Liver (tissue), 9 donors: ENCODE results near the gene ICOSLG. TPM values are rescaled to one million over a fixed set of nuclear protein-coding genes. Genes with fewer than 3 reads are reported as not detected.
"Not testable (repeated sequence)": the region's sequence is repeated elsewhere in the genome, so short reads cannot be mapped to it uniquely, and the experiment has no call there.

Experiments
- DNase-seq: peaks from one replicate; pipeline ENCODE4 v3.0.0-alpha.2; 2017; ENCODE audit warnings: low spot score
- H3K27ac ChIP-seq, 2 donors: one replicate each; pipeline ENCODE4 v1.7.0; 2013; ENCODE audit warnings: inconsistent platforms in 2 of 2, low read length in 2 of 2, control low read depth in 1 of 2, low read depth in 1 of 2, mild to moderate bottlenecking in 1 of 2
- H3K27me3 ChIP-seq, 4 donors: one replicate each; pipeline versions ENCODE4 v1.6.1 to v1.7.0; 2013; ENCODE audit warnings: low read length in 3 of 4, inconsistent platforms in 1 of 4, mild to moderate bottlenecking in 1 of 4, moderate library complexity in 1 of 4; ENCODE audit not compliant: control insufficient read depth in 4 of 4, insufficient read depth in 4 of 4
- H3K36me3 ChIP-seq, 4 donors: one replicate each; pipeline versions ENCODE4 v1.6.1 to v1.7.0; 2013; ENCODE audit warnings: low read length in 3 of 4, mild to moderate bottlenecking in 3 of 4, low read depth in 1 of 4, moderate library complexity in 1 of 4; ENCODE audit not compliant: control insufficient read depth in 4 of 4, insufficient read depth in 3 of 4
- H3K4me1 ChIP-seq, 4 donors: one replicate each; pipeline versions ENCODE4 v1.6.1 to v1.7.0; 2013; ENCODE audit warnings: low read length in 3 of 4, mild to moderate bottlenecking in 3 of 4, moderate library complexity in 1 of 4; ENCODE audit not compliant: control insufficient read depth in 4 of 4, insufficient read depth in 4 of 4
- H3K4me3 ChIP-seq, 3 donors: one replicate each; pipeline versions ENCODE4 v1.6.1 to v1.7.0; 2013; ENCODE audit warnings: low read length in 3 of 3, control low read depth in 1 of 3, low read depth in 1 of 3, mild to moderate bottlenecking in 1 of 3
- H3K9ac ChIP-seq, 2 donors: one replicate each; pipeline ENCODE4 v1.7.0; 2013; ENCODE audit warnings: low read length in 2 of 2, mild to moderate bottlenecking in 2 of 2, moderate library complexity in 2 of 2, control low read depth in 1 of 2, low read depth in 1 of 2
- H3K9me3 ChIP-seq, 4 donors: one replicate each; pipeline versions ENCODE4 v1.6.1 to v1.7.0; 2013; ENCODE audit warnings: low read length in 3 of 4; ENCODE audit not compliant: control insufficient read depth in 4 of 4
- FOXA1 ChIP-seq: IDR thresholded peaks from 2 replicates; pipeline ENCODE4 v1.6.1; 2016; ENCODE audit warnings: antibody characterized with exemption
- GABPA ChIP-seq, 2 donors: IDR thresholded peaks in 1 of 2; conservative IDR thresholded peaks in 1 of 2; 2 replicates each; pipeline ENCODE4 v1.6.1; 2016; ENCODE audit warnings: antibody characterized with exemption in 2 of 2, mild to moderate bottlenecking in 1 of 2, moderate library complexity in 1 of 2
- HNF4G ChIP-seq: IDR thresholded peaks from 2 replicates; pipeline ENCODE4 v1.6.1; 2016; ENCODE audit warnings: antibody characterized with exemption
- MAX ChIP-seq: IDR thresholded peaks from 2 replicates; pipeline ENCODE4 v1.6.1; 2016; ENCODE audit warnings: antibody characterized with exemption
- RAD21 ChIP-seq, 2 donors: IDR thresholded peaks; 2 replicates each; pipeline ENCODE4 v1.6.1; 2016; ENCODE audit warnings: antibody characterized with exemption in 2 of 2, mild to moderate bottlenecking in 2 of 2
- TAF1 ChIP-seq: conservative IDR thresholded peaks from 2 replicates; pipeline ENCODE4 v1.6.1; 2016; ENCODE audit warnings: antibody characterized with exemption, mild to moderate bottlenecking
- YY1 ChIP-seq: IDR thresholded peaks from 2 replicates; pipeline ENCODE4 v1.6.1; 2016; ENCODE audit warnings: antibody characterized with exemption, mild to moderate bottlenecking
- WGBS: extraction: QIAGEN DNeasy Blood & Tissue Kit; methylation state at CpG from one replicate; pipeline ENCODE4 v1.1.7; 2013; 5-methylcytosine and 5-hydroxymethylcytosine counted together
- polyA plus RNA-seq, 2 donors: library from polyadenylated mRNA; stranded (reverse) in 1 of 2; unstranded in 1 of 2; fragments of 200-250 nt in 1 of 2; fragments of >200 nt in 1 of 2; fragmentation: Nextera tagmentation in 1 of 2; extraction: Ambion mirVana in 1 of 2; gene quantifications; one replicate each; pipeline versions ENCODE4 v1.2.1 to v1.2.3, GENCODE V29; 2013 to 2015
- total RNA-seq, 2 donors: library from RNA; depleted of rRNA; stranded (reverse); fragments of >200 nt; gene quantifications; one replicate each; pipeline ENCODE4 v1.2.3, GENCODE V29; 2014
- TF ChIP-seq, protein P1 (sequence below): IDR thresholded peaks from 2 replicates; pipeline ENCODE4 v1.6.1; 2016; ENCODE audit warnings: antibody characterized with exemption
- TF ChIP-seq, protein P2 (sequence below): IDR thresholded peaks from 2 replicates; pipeline ENCODE4 v1.6.1; 2016; ENCODE audit warnings: antibody characterized with exemption
- donor health status: healthy.
- donor health status: healthy.
- donor health status: healthy.
- donor health status: healthy.
- donor health status: healthy.

Gene ICOSLG
- total and polyA plus RNA-seq, 4 donors = 0.69 to 1.6 (median 1.1) TPM

DNA sequence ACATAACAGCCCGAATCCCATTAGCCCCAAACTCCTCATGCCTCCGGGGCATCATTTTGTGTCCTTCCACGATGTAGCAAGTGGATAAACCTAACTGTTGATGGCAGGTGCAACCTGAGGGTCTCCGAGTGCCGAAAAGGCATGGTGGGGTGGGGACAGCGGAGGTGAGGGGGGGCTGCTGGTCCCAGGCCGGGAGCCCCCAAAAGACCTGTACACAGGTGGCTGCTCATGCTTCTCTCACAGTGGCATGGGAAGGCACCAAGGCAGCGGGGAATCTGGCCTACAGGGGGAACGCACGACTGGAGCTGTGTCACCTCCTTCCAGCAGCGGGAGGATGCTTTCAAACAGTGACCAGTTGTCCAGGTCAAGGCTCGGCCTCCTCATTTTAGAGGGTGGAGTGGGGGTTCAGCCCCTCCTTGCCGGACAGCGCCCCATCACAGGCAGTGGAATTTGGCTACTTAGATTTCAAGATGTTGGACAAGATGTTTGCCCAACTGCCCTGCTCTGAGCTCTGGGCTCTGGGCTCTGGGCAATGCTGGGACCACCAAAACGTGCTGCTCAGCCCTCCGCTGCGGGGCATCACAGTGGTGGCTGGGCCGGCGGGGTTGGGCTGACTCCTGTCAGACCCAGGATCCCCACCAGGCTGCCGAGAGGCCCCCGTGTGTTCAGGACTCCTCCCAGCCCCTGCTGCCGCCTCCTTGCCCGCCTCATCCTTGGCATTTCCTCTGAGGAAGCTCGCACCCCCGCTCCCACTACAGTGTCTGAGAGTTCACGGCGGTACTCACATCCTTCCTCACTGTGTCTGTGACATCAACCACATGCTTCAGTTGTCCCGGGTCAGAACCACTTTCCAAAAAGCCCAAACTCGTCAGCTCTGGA lies 13.3 kb upstream of the ICOSLG start:
- Histone ChIP-seq H3K36me3 (no peaks in the 10 kb centered on the region), H3K27me3 (no peaks in the 10 kb centered on the region), H3K4me3 (no peak overlapping the region), H3K9me3 (no peaks in the 10 kb centered on the region), H3K9ac (no peak overlapping the region), H3K27ac (no peak overlapping the region), H3K4me1 (no peaks in the 10 kb centered on the region)
- no peak for DNase-seq
- WGBS = 82% methylated on average over 29 of the region's 29 CpGs
- TF ChIP-seq GABPA (IDR thresholded peaks at IDR 0.05 in 1 of 2, conservative IDR thresholded peaks at IDR 0.05 in 1 of 2) = no peak
- TF ChIP-seq, protein P1, sequence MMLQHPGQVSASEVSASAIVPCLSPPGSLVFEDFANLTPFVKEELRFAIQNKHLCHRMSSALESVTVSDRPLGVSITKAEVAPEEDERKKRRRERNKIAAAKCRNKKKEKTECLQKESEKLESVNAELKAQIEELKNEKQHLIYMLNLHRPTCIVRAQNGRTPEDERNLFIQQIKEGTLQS = no peak
- no peak for TF ChIP-seq YY1
- TF ChIP-seq FOXA1 = no peak
- TF ChIP-seq, protein P2, sequence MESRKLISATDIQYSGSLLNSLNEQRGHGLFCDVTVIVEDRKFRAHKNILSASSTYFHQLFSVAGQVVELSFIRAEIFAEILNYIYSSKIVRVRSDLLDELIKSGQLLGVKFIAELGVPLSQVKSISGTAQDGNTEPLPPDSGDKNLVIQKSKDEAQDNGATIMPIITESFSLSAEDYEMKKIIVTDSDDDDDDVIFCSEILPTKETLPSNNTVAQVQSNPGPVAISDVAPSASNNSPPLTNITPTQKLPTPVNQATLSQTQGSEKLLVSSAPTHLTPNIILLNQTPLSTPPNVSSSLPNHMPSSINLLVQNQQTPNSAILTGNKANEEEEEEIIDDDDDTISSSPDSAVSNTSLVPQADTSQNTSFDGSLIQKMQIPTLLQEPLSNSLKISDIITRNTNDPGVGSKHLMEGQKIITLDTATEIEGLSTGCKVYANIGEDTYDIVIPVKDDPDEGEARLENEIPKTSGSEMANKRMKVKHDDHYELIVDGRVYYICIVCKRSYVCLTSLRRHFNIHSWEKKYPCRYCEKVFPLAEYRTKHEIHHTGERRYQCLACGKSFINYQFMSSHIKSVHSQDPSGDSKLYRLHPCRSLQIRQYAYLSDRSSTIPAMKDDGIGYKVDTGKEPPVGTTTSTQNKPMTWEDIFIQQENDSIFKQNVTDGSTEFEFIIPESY = no peak
- TF ChIP-seq HNF4G = no peak
- no peak for TF ChIP-seq TAF1
- no peak for TF ChIP-seq MAX
- TF ChIP-seq RAD21 (IDR thresholded peaks at IDR 0.05) = no peak

GRCh38 chr21:44249204-44250037 lies 8.7 kb upstream of the ICOSLG start:
- H3K9ac ChIP-seq, H3K36me3 ChIP-seq, H3K9me3 ChIP-seq, H3K27ac ChIP-seq, DNase-seq, H3K4me1 ChIP-seq, H3K27me3 ChIP-seq, H3K4me3 ChIP-seq: not testable (repeated sequence)
- WGBS = no CpG with 5 or more reads among the region's 33 CpGs

DNA sequence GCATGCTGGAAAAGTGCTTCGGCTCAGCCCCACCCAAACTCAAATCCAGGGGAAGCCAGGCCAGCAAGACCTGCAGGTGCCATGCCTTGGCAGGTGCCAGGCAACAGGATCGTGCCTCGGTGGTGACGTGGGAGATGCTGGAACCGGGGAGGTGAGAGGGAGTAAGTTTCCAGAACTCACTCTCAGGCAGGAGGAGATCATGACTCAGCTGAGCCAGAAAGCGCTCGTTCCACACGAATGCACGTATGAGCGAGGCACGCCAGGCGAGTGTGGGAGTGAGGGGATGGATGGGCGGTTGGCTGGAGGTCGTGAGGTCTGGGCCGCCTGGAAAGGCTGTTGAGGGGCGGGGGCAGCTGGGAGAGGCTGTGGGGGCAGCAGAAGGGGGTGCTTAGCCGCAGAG lies 7.2 kb upstream of the ICOSLG start:
- not testable (repeated sequence) for H3K4me1 ChIP-seq, DNase-seq, H3K27me3 ChIP-seq, H3K4me3 ChIP-seq, H3K9ac ChIP-seq, H3K9me3 ChIP-seq, H3K36me3 ChIP-seq, H3K27ac ChIP-seq
- no CpG with 5 or more reads among the region's 17 CpGs for WGBS

DNA sequence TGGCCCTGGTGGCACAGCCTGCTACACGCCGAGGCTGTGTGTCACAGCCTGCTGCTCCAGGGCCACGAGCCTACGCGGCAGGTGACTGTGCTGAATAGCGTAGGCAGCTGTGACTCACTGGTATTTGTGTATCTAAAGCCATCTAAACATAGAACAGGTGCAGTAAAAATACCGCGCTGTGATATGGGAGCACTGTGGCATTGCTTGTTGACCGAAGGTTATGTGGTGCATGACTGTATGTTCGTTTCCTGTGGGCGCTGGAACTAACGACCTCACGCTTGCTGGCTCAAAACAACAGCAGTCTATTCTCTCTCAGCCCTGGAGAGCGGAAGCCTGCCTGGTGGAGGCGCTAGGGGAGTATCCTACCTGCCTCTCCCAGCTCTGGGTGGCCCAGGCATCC lies 3.2 kb upstream of the ICOSLG start:
- WGBS = no CpG with 5 or more reads among the region's 15 CpGs

GRCh38 chr21:44241281-44241680 lies 538 bp upstream of the ICOSLG start:
- not testable (repeated sequence) for H3K9ac ChIP-seq, DNase-seq, H3K4me1 ChIP-seq

More for the DNA sequence above, 3.2 kb upstream of the ICOSLG start:
- not testable (repeated sequence) for DNase-seq, H3K36me3 ChIP-seq, H3K4me3 ChIP-seq, H3K4me1 ChIP-seq, H3K9me3 ChIP-seq, H3K27ac ChIP-seq, H3K9ac ChIP-seq, H3K27me3 ChIP-seq

GRCh38 chr21:44240353-44240752 lies 390 bp downstream of the ICOSLG start:
- WGBS = no CpG with 5 or more reads among the region's 46 CpGs

More at GRCh38 chr21:44241281-44241680, 538 bp upstream of the ICOSLG start:
- not testable (repeated sequence) for H3K27me3 ChIP-seq, H3K9me3 ChIP-seq, H3K36me3 ChIP-seq, H3K4me3 ChIP-seq, H3K27ac ChIP-seq
- no CpG with 5 or more reads among the region's 27 CpGs for WGBS

More at GRCh38 chr21:44240353-44240752, 390 bp downstream of the ICOSLG start:
- DNase-seq, H3K4me3 ChIP-seq, H3K36me3 ChIP-seq, H3K9ac ChIP-seq, H3K9me3 ChIP-seq, H3K27ac ChIP-seq, H3K4me1 ChIP-seq, H3K27me3 ChIP-seq: not testable (repeated sequence)
